ENCODE measurements around the gene PILRA. TPM values are rescaled to one million over a fixed set of nuclear protein-coding genes. Genes with fewer than 3 reads are reported as not detected.

PILRA gene
- total RNA-seq, 1 donor from 2014 or later: not detected

GRCh38 chr7:100394077-100394476, 20.8 kb downstream of the PILRA start:
- Histone ChIP-seq H3K36me3 (ENCODE audit: control insufficient read depth, insufficient read depth, low read length) (no peaks in the 10 kb centered on the region), H3K27me3 (ENCODE audit: control insufficient read depth, insufficient read depth, low read length) (peaks cover 1% of the 10 kb centered on the region), H3K4me3 (ENCODE audit: low read depth, low read length) (no peak overlapping the region)
- no peak for TF ChIP-seq CTCF (IDR thresholded peaks at IDR 0.05; ENCODE audit: insufficient read depth, low read length, severe bottlenecking)
- no peak for FAIRE-seq
- no peak for DNase-seq (ENCODE audit: low read depth)

- no peak for FAIRE-seq
- Histone ChIP-seq H3K36me3 (ENCODE audit: control insufficient read depth, insufficient read depth, low read length) (no peaks in the 10 kb centered on the region), H3K4me3 (ENCODE audit: low read depth, low read length) (no peak overlapping the region), H3K27me3 (ENCODE audit: control insufficient read depth, insufficient read depth, low read length) (peaks cover 1% of the 10 kb centered on the region)
- no peak for TF ChIP-seq CTCF (IDR thresholded peaks at IDR 0.05; ENCODE audit: insufficient read depth, low read length, severe bottlenecking)
- no peak for DNase-seq (ENCODE audit: low read depth)
Measured at GRCh38 chr7:100396421-100396982, 23.2 kb downstream of the PILRA start.

- Histone ChIP-seq H3K27me3 (ENCODE audit: control insufficient read depth, insufficient read depth, low read length) (peaks cover 1% of the 10 kb centered on the region), H3K4me3 (ENCODE audit: low read depth, low read length) (no peak overlapping the region), H3K36me3 (ENCODE audit: control insufficient read depth, insufficient read depth, low read length) (no peaks in the 10 kb centered on the region)
- peak; percentile 13 for FAIRE-seq
- no peak for TF ChIP-seq CTCF (IDR thresholded peaks at IDR 0.05; ENCODE audit: insufficient read depth, low read length, severe bottlenecking)
- no peak for DNase-seq (ENCODE audit: low read depth)
Measured at GRCh38 chr7:100397315-100398081, 24.2 kb downstream of the PILRA start.

- no peak for TF ChIP-seq CTCF (IDR thresholded peaks at IDR 0.05; ENCODE audit: insufficient read depth, low read length, severe bottlenecking)
- FAIRE-seq: no peak
Measured at GRCh38 chr7:100398239-100398638, 25.0 kb downstream of the PILRA start.

GRCh38 chr7:100400041-100400440, 26.8 kb downstream of the PILRA start:
- no peak for DNase-seq (ENCODE audit: low read depth)
- Histone ChIP-seq H3K36me3 (ENCODE audit: control insufficient read depth, insufficient read depth, low read length) (no peaks in the 10 kb centered on the region), H3K4me3 (ENCODE audit: low read depth, low read length) (no peak overlapping the region)

More at GRCh38 chr7:100398239-100398638, 25.0 kb downstream of the PILRA start:
- Histone ChIP-seq H3K4me3 (ENCODE audit: low read depth, low read length) (no peak overlapping the region), H3K36me3 (ENCODE audit: control insufficient read depth, insufficient read depth, low read length) (no peaks in the 10 kb centered on the region), H3K27me3 (ENCODE audit: control insufficient read depth, insufficient read depth, low read length) (peaks cover 1% of the 10 kb centered on the region)
- DNase-seq (ENCODE audit: low read depth): no peak

More at GRCh38 chr7:100400041-100400440, 26.8 kb downstream of the PILRA start:
- TF ChIP-seq CTCF (IDR thresholded peaks at IDR 0.05; ENCODE audit: insufficient read depth, low read length, severe bottlenecking): no peak
- H3K27me3 ChIP-seq (ENCODE audit: control insufficient read depth, insufficient read depth, low read length): peaks cover 1% of the 10 kb centered on the region
- no peak for FAIRE-seq
